GM18858 (cell line): ENCODE results near the gene GJA5.

Experiments used
- ATAC-seq: cut with Tn5 transposase; IDR thresholded peaks from one replicate; pipeline ENCODE4 v1.9.1; 2021; ENCODE audit not compliant: unreplicated experiment

GJA5 gene

GRCh38 chr1:147768101-147768500 lies 7.7 kb upstream of the GJA5 start:
- ATAC-seq = no peak

GRCh38 chr1:147762233-147763024 lies 2.0 kb upstream of the GJA5 start:
- ATAC-seq = no peak

DNA sequence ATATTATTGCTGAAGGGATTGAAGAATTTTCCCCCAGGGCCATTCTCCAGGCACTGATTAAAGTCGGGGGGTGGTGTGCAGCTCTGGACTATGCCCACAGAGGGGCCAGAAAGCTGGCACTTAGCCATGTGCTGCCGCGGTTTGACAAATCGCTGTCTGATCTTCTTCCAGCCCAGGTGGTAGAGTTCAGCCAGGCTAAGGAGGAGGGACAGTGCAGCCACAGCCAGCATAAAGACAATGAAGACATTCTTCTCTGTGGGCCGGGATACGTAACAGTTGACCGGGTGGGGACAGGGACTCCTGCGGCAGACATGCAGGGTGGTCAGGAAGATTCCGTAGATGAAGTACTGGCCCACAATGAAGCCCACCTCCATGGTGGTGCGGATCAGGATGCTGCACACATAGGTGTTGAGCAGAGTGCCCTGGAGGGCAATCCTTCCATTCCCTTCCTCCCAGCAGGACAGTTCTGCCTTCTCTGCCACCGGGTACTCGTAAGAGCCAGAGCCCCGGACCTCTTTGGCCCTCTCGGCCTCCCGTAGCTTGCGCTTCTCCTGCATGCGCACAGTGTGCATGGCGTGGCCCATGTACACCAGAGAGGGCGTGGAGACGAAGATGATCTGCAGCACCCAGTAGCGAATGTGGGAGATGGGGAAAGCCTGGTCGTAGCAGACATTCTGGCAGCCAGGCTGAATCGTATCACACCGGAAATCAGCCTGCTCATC lies 1.9 kb downstream of the GJA5 start:
- ATAC-seq = no peak

GRCh38 chr1:147757015-147757990 lies 3.1 kb downstream of the GJA5 start:
- ATAC-seq = no peak

- ATAC-seq = no peak
Measured at GRCh38 chr1:147756341-147756740, 4.1 kb downstream of the GJA5 start.

- no peak for ATAC-seq
Measured at GRCh38 chr1:147754661-147755060, 5.7 kb downstream of the GJA5 start.

GRCh38 chr1:147753081-147753480 lies 7.3 kb downstream of the GJA5 start:
- no peak for ATAC-seq

DNA sequence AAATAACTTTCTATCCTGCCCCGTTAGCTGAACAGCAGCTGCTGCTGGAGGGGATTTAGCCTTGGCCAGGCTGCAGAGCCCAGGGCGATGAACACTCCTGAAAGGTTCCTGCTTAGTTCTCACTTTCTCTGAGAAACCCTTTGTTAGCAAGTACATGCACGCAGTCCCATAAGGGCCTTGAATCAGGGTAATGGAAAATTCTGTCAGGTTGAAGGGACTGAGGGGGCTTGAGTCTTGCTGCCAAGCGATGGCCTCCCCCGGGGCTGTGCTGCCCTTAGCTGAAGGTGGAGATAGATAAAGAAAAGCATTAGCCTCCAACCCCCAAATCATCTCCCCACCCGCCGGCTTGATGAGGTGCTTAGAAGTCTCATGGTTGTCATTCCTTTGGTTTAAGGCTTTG lies 7.9 kb downstream of the GJA5 start:
- ATAC-seq = no peak

DNA sequence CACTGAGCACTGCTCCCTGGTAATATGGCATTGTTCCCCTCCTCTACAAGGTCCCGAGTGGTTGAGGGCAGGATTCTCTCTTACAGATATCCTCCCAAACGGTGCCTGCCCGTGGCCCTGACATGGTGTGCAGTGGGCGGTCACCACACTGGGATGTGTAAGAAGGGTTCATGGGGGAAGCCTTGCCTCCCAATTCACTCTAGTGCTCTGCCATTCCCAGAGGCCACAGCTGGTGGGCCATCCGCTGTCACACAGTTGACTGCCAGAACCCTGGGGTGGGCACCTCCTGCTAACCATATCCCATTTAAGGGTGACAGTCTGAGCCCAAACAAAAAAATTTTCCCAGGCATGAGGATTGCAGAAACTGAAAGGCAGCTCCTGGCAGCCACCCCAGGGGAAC lies 9.1 kb downstream of the GJA5 start:
- ATAC-seq = no peak

- no peak for ATAC-seq
Measured at GRCh38 chr1:147750618-147751217, 9.7 kb downstream of the GJA5 start.

DNA sequence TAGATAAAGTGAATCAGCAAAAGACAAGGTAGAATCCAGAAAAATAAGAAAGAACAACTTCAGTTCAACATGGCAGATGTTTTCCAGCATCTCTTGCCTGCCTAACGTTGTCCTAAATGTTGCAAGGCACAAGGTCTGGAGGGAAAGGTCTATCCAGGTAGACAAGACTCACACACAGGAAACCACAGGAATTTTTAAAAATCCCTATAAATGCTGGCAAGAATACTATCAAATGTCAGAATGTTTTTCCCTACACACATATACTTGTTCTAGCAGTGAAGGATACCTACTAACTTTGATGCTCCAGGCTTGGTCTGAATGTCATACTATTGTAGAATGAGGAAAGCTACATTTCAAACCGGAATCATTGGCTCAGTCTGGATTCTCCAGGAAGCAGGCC lies 10.6 kb downstream of the GJA5 start:
- no peak for ATAC-seq

- no peak for ATAC-seq
Measured at GRCh38 chr1:147748676-147749350, 11.6 kb downstream of the GJA5 start.

GRCh38 chr1:147747966-147748365 lies 12.4 kb downstream of the GJA5 start:
- no peak for ATAC-seq

GRCh38 chr1:147745271-147745670 lies 15.1 kb downstream of the GJA5 start:
- no peak for ATAC-seq

DNA sequence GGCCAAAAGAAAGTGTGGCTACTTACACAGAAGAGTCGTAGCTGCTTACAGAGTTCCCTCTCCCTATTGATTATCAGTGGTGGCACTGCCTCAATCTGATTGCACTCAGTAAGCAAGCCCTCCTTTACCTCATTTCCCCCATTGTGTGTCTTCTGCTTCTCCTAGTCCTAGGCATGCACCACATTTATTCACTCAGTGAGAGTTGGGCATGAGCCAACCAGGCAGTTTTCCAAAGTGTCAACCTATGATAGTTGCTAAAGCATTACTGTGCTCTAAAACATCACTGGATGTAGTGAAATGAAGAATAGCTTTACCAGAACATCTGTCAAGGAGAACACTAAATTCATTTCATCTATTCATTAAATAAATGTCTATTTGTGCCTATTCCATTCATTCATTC lies 19.3 kb downstream of the GJA5 start:
- no peak for ATAC-seq

- no peak for ATAC-seq
Measured at GRCh38 chr1:147740391-147740790, 20.0 kb downstream of the GJA5 start.

DNA sequence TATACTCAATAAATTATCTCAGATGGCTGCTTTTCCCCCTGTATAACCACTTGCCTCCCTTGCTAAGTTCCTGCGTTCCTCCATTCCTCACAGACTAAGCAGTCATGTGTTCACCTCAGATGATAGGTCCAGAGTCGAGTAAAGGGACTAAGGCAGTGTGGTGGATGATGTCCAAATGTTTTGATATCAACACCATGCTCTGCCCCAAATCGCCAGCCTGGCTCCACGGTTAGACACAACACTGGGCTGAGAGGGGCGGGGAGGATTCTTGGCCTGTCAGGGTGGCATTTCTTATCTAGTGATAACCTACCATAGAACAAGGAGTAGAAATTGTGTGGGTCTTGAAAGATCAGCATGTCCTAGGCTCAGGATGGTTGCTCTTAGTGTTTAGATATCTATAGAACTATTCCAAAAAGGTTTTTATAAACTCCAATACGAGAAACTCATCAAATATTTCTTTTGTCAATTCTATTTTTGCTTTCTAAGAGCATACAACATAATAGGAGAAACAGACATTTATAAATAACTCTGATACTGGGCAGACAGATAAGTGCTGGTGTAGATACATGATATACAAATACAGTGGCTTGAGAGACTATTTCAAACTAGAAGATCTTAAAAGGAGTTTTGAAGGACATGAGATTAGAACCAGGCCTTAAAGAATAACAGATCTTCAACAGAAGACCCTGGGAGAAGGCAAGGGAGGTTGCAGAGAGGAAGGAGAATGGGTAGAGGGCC lies 21.5 kb downstream of the GJA5 start:
- no peak for ATAC-seq

DNA sequence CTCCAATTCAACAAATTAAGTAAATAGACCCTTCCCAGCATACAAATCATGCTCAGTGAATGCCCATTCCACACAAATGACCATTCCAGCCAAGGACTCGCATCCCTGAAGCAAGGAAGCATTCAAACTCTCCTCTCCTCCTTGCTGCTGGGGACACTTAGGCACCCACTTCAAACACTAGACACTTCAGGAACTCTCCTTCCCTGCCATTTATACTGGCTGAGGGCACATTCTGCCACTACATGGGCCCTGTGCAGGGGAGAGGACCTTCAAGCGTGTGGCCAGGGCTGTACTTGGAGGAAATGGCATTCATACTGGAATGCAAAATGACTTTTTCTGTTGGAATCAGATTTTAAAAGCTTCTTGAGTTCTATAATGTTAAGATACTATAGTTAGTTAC lies 22.3 kb downstream of the GJA5 start:
- no peak for ATAC-seq

- no peak for ATAC-seq
Measured at GRCh38 chr1:147736883-147737282, 23.5 kb downstream of the GJA5 start.

- no peak for ATAC-seq
Measured at GRCh38 chr1:147735423-147735822, 25.0 kb downstream of the GJA5 start.
